Sigmoid colon (tissue), 7 donors: ENCODE results near the gene CYFIP2. TPM values are rescaled to one million over a fixed set of nuclear protein-coding genes. Genes with fewer than 3 reads are reported as not detected.

Source experiments
- DNase-seq: peaks from one replicate; pipeline ENCODE4 v3.0.0-alpha.2; 2019
- H3K27ac ChIP-seq, 4 donors: fragments of 200-600 bp; sonication (generic); one replicate each; pipeline ENCODE4 v1.5.1; 2016 to 2019; ENCODE audit warnings: mild to moderate bottlenecking in 1 of 4
- H3K27me3 ChIP-seq, 3 donors: fragments of 200-600 bp; sonication (generic); one replicate each; pipeline ENCODE4 v1.5.1; 2019; ENCODE audit warnings: mild to moderate bottlenecking in 1 of 3
- H3K36me3 ChIP-seq, 4 donors: fragments of 200-600 bp; sonication (generic); one replicate each; pipeline ENCODE4 v1.5.1; 2016 to 2019
- H3K4me1 ChIP-seq, 4 donors: fragments of 200-600 bp; sonication (generic); one replicate each; pipeline ENCODE4 v1.5.1; 2017 to 2019
- H3K4me3 ChIP-seq, 4 donors: fragments of 200-600 bp; sonication (generic); one replicate each; pipeline ENCODE4 v1.5.1; 2017 to 2019; ENCODE audit warnings: mild to moderate bottlenecking in 2 of 4, moderate library complexity in 1 of 4
- H3K9me3 ChIP-seq, 4 donors: fragments of 200-600 bp in 3 of 4; sonication (generic) in 3 of 4; one replicate each; pipeline versions ENCODE4 v1.5.1 to v1.6.1; 2013 to 2019
- EP300 ChIP-seq, 4 donors: sonication (generic); formaldehyde crosslinking; IDR thresholded peaks; one replicate each; pipeline ENCODE4 v1.6.1; 2017; ENCODE audit warnings: antibody characterized with exemption in 4 of 4
- POLR2A ChIP-seq, 2 donors: fragments of 450-650 bp; IDR thresholded peaks; one replicate each; pipeline ENCODE4 v1.6.1; 2016; ENCODE audit warnings: antibody characterized with exemption in 2 of 2, mild to moderate bottlenecking in 2 of 2, moderate library complexity in 2 of 2
- POLR2AphosphoS5 ChIP-seq, 4 donors: sonication (generic); formaldehyde crosslinking; IDR thresholded peaks; one replicate each; pipeline ENCODE4 v1.6.1; 2017; ENCODE audit warnings: antibody characterized with exemption in 4 of 4
- WGBS, 2 donors: extraction: QIAGEN DNeasy Blood & Tissue Kit; methylation state at CpG; one replicate each; pipeline ENCODE4 v1.1.7; 2013; 5-methylcytosine and 5-hydroxymethylcytosine counted together
- intact Hi-C: fragments of 100-400 bp; cut with DNase I; formaldehyde crosslinking; loops from one replicate; pipeline ENCODE4 v1.15.1; 2023
- polyA plus RNA-seq, 3 donors: library from polyadenylated mRNA; stranded (reverse); fragments of 200-250 nt; gene quantifications; one replicate each; pipeline ENCODE4 v1.2.3, GENCODE V29; 2013
- total RNA-seq, 4 donors: library from RNA; depleted of rRNA; stranded (reverse); fragments of >200 nt; gene quantifications; one replicate each; pipeline ENCODE4 v1.1.0, GENCODE V29; 2016
- TF ChIP-seq, protein P1 (sequence below), 4 experiments: fragments of 450-650 bp in 3 of 4; fragments of 200-600 bp in 1 of 4; IDR thresholded peaks; one replicate each; pipeline ENCODE4 v1.5.1; 2016 to 2019; ENCODE audit warnings: antibody characterized with exemption in 4 of 4, mild to moderate bottlenecking in 3 of 4, moderate library complexity in 2 of 4
- donor health status: healthy with polysubstance abuse.
- donor health status: Bipolar disorder and iron deficiency.
- donor health status: healthy.

The CYFIP2 gene
- total and polyA plus RNA-seq, 7 donors: 4.8 to 38.1 (median 27.5) TPM

DNA sequence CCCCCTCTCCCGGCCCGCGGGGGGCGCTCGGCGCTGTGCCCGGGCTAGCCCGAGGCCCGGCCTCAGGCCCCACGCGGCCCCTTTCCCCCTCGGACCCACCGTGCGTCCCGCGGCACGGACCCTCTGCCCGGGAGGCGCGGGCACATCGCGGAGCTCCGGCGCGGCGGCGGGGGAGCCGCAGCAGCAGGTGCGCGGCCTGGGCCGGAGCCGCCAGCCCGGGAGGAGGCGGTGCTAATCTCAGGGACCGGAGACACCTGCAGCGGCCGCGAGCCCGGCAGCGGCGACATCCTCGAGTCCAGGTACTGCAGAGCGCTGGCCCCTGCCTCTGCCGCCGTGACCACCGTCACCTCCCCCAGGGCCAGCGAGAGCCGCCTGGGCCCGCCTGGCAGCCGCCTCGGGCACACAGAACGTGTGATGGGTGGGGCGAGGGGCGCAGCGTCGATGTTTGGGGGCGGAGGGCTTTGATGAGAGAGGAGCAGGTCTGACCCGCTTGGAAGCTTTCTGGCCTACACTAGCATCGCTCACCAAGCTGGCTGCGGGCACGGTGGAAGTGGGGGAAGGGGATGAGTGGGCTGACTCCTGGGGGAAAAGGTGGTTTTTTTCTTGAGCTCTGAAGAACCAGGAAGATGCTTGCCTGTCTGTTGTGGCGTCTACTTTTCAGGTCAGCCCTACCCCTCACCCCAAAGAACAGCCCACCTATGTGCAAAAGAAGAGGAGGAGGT, 524 bp downstream of the CYFIP2 start:
- DNase-seq: no peak
- Histone ChIP-seq H3K36me3 (no peaks in the 10 kb centered on the region), H3K4me1 (peaks cover 0 to 13% (median 10%) of the 10 kb centered on the region in 4 donors), H3K9me3 (no peaks in the 10 kb centered on the region), H3K27ac (peak overlapping the region in 2 of 4 donors; percentile 3 to 34), H3K27me3 (no peaks in the 10 kb centered on the region), H3K4me3 (peak overlapping the region; percentile 40 to 93 (median 74))
- WGBS, 2 donors: 1% methylated on average over 62 of the region's 62 CpGs
- TF ChIP-seq POLR2A (IDR thresholded peaks at IDR 0.05) (no peak), POLR2AphosphoS5 (IDR thresholded peaks at IDR 0.05) (no peak), EP300 (IDR thresholded peaks at IDR 0.05) (no peak)
- TF ChIP-seq, protein P1, sequence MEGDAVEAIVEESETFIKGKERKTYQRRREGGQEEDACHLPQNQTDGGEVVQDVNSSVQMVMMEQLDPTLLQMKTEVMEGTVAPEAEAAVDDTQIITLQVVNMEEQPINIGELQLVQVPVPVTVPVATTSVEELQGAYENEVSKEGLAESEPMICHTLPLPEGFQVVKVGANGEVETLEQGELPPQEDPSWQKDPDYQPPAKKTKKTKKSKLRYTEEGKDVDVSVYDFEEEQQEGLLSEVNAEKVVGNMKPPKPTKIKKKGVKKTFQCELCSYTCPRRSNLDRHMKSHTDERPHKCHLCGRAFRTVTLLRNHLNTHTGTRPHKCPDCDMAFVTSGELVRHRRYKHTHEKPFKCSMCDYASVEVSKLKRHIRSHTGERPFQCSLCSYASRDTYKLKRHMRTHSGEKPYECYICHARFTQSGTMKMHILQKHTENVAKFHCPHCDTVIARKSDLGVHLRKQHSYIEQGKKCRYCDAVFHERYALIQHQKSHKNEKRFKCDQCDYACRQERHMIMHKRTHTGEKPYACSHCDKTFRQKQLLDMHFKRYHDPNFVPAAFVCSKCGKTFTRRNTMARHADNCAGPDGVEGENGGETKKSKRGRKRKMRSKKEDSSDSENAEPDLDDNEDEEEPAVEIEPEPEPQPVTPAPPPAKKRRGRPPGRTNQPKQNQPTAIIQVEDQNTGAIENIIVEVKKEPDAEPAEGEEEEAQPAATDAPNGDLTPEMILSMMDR (IDR thresholded peaks at IDR 0.05): no peak
- intact Hi-C loops: loop anchor here (5.0 to 10.0 kb wide), 2 partner anchors 124 to 478 kb away; partner anchors contain the start of genes LSM11 and MED7

DNA sequence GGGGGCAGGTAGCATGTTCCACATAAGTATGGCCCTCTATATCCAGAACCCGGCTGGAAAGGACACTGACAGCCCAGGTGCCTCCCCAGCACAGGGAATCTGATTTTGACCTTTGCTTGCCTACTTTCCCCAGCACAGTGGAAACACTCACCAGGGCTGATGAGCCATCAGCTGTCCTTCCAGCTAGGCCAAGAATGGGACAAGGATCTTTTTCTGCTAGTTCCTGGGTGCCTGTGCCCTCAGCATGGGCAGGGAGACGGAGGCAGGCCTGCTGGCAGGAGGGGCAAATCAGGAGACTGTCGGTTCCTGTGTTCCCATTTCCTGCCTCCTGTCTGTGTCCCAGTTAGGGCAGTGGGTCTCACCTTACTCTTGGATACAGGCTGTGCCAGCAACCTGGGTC, 1.1 kb downstream of the CYFIP2 start:
- no peak for TF ChIP-seq EP300 (IDR thresholded peaks at IDR 0.05)
- TF ChIP-seq, protein P1 (IDR thresholded peaks at IDR 0.05): no peak
- no peak for TF ChIP-seq POLR2AphosphoS5 (IDR thresholded peaks at IDR 0.05)
- no peak for TF ChIP-seq POLR2A (IDR thresholded peaks at IDR 0.05)
- 57 to 81% methylated on average over 3 of the region's 3 CpGs for WGBS, 2 donors
- intact Hi-C loops: loop anchor here (5.0 to 10.0 kb wide), 2 partner anchors 125 to 478 kb away; partner anchors contain the start of genes LSM11 and MED7
- Histone ChIP-seq H3K4me1 (peaks cover 0 to 13% (median 10%) of the 10 kb centered on the region in 4 donors), H3K4me3 (no peak overlapping the region), H3K27me3 (no peaks in the 10 kb centered on the region), H3K9me3 (no peaks in the 10 kb centered on the region), H3K36me3 (no peaks in the 10 kb centered on the region), H3K27ac (no peak overlapping the region)
- no peak for DNase-seq

DNA sequence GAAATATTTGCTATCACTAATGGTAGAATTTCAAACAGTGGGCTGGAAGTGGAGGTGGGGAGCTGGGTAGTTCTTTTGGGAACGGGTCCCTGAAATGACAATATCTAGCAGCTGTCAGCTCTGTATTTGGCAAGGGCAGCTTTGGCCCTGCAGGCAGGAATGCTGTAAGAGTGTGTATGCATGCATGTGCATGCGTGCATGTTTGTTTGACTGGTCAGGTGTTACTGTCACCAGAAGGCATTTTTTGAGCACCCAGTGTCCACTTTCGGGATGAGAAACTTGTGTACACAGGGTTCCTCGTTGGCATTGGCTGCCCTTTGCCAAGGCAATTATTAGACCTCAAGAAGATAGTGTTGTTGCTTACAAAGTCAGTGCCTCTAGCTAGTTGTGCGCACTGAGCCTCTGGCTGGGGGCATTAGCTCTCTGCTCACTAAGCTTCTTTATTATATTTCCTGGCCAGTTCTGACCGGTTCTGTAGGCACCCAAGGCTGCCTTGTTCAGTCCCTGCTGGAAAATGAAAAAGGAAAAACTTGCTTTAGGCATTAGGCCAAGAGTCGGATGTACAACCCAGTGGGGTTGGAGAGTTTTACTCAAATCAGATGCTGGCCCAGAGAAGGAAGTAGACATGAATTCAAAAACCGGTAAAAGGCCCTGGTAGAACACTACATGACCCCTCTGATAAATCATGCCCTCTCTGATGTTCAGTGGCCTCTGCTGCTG, 2.0 kb downstream of the CYFIP2 start:
- H3K27ac ChIP-seq: no peak overlapping the region
- no peak overlapping the region for H3K4me3 ChIP-seq
- no peak for TF ChIP-seq EP300 (IDR thresholded peaks at IDR 0.05)
- TF ChIP-seq POLR2AphosphoS5 (IDR thresholded peaks at IDR 0.05): no peak
- TF ChIP-seq, protein P1 (IDR thresholded peaks at IDR 0.05): no peak
- no peak for TF ChIP-seq POLR2A (IDR thresholded peaks at IDR 0.05)
- WGBS, 2 donors: 69 to 76% methylated on average over 8 of the region's 8 CpGs
- no peaks in the 10 kb centered on the region for H3K27me3 ChIP-seq
- H3K9me3 ChIP-seq: no peaks in the 10 kb centered on the region
- H3K4me1 ChIP-seq: peaks cover 0 to 13% (median 10%) of the 10 kb centered on the region in 4 donors
- DNase-seq: no peak
- no peaks in the 10 kb centered on the region for H3K36me3 ChIP-seq
- intact Hi-C loops: loop anchor here (5.0 to 10.0 kb wide), 2 partner anchors 126 to 477 kb away; partner anchors contain the start of genes LSM11 and MED7

DNA sequence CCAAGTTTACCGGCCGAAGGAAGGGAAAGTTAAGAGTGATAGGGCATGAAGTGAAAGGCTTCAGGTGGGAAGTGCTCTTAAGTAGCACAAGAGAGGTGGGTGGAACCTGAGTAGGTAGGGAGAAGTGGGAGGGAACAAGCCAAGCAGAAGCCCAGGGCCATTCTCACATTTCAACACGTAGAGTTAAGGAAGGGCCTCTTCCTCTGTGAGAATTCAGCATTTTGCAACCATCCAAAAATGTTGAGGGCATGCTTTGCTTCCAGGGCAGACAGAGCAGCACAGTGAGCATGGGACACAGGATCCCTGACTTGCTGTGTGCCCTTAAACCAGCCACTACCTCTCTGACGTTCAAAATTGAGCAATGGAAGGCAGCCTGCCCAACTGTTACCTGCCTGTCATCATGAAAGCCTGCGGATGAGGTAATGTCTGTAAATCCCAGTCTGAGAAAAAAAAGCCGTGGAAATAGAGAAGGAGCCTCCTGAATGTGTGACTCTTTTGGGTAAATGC, 3.3 kb downstream of the CYFIP2 start:
- Histone ChIP-seq H3K36me3 (no peaks in the 10 kb centered on the region), H3K9me3 (no peaks in the 10 kb centered on the region), H3K4me1 (peaks cover 0 to 13% (median 10%) of the 10 kb centered on the region in 4 donors), H3K4me3 (no peak overlapping the region), H3K27me3 (no peaks in the 10 kb centered on the region), H3K27ac (no peak overlapping the region)
- TF ChIP-seq, protein P1 (IDR thresholded peaks at IDR 0.05): no peak
- TF ChIP-seq POLR2AphosphoS5 (IDR thresholded peaks at IDR 0.05) (no peak), EP300 (IDR thresholded peaks at IDR 0.05) (no peak), POLR2A (IDR thresholded peaks at IDR 0.05) (no peak)
- no peak for DNase-seq
- WGBS, 2 donors: 65 to 84% methylated on average over 6 of the region's 6 CpGs
- intact Hi-C loops: loop anchor here (5.0 to 10.0 kb wide), 2 partner anchors 127 to 476 kb away; partner anchors contain the start of genes LSM11 and MED7
